NCI-H510A (cell line): ENCODE results near the gene ZNF516.

Experiments used
- DNase-seq: peaks from one replicate; lab custom pipeline; 2025; lab: John Stamatoyannopoulos, UW

Gene ZNF516

GRCh38 chr18:76421685-76422078, 73.4 kb downstream of the ZNF516 start:
- no peak for DNase-seq

- peak; percentile 77 for DNase-seq
These were observed 74.0 kb downstream of the ZNF516 start for GRCh38 chr18:76420898-76421684.

GRCh38 chr18:76419811-76420210, 75.2 kb downstream of the ZNF516 start:
- no peak for DNase-seq

- DNase-seq: no peak
These were observed 78.1 kb downstream of the ZNF516 start for GRCh38 chr18:76416911-76417310.

- no peak for DNase-seq
These were observed 80.0 kb downstream of the ZNF516 start for GRCh38 chr18:76414936-76415621.

GRCh38 chr18:76412818-76413565, 82.0 kb downstream of the ZNF516 start:
- DNase-seq: no peak

- DNase-seq: no peak
These were observed 82.8 kb downstream of the ZNF516 start for GRCh38 chr18:76412010-76412817.

GRCh38 chr18:76410660-76411417, 84.2 kb downstream of the ZNF516 start:
- no peak for DNase-seq

GRCh38 chr18:76410033-76410432, 85.0 kb downstream of the ZNF516 start:
- DNase-seq: no peak

GRCh38 chr18:76408480-76409067, 86.5 kb downstream of the ZNF516 start:
- DNase-seq: no peak

GRCh38 chr18:76407681-76408080, 87.4 kb downstream of the ZNF516 start:
- DNase-seq: no peak

GRCh38 chr18:76406791-76407190, 88.3 kb downstream of the ZNF516 start:
- DNase-seq: no peak

GRCh38 chr18:76405681-76406356, 89.2 kb downstream of the ZNF516 start:
- no peak for DNase-seq

- no peak for DNase-seq
These were observed 89.8 kb downstream of the ZNF516 start for GRCh38 chr18:76405280-76405679.

- DNase-seq: no peak
These were observed 90.7 kb downstream of the ZNF516 start for GRCh38 chr18:76404345-76404831.

- no peak for DNase-seq
These were observed 92.7 kb downstream of the ZNF516 start for GRCh38 chr18:76402026-76402990.

- DNase-seq: no peak
These were observed 93.5 kb downstream of the ZNF516 start for GRCh38 chr18:76401498-76401897.

GRCh38 chr18:76399613-76400391, 95.2 kb downstream of the ZNF516 start:
- no peak for DNase-seq
